PC-3 (cell line): ENCODE data around the gene PHF2. TPM values are rescaled to one million over a fixed set of nuclear protein-coding genes. Genes with fewer than 3 reads are reported as not detected.

Experiments
- ATAC-seq: fragments of 200-7000 bp; cut with Tn5 transposase; 2 replicates; pipeline ENCODE4 v1.9.1; 2020; ENCODE audit warnings: mild to moderate bottlenecking, moderate library complexity
- BruUV-seq: library from RNA; stranded (reverse); fragments of 400-500 nt; replicated peaks from 2 replicates; lab custom pipeline; 2021; lab: Mats Ljungman, UMichigan
- CTCF ChIA-PET: fragments of 300-600 bp; sonication (Branson Sonifier 250); formaldehyde crosslinking; loops from one replicate; lab custom pipeline; 2022; ENCODE audit warnings: antibody characterized with exemption; lab: Charles Lee
- POLR2A ChIA-PET: fragments of 300-600 bp; sonication (Branson Sonifier 250); formaldehyde crosslinking; loops from one replicate; lab custom pipeline; 2022; ENCODE audit warnings: antibody characterized with exemption; ENCODE audit not compliant: unreplicated experiment; lab: Charles Lee
- DNase-seq: peaks from one replicate; pipeline ENCODE4 v3.0.0-alpha.2; 2015
- H2AFZ ChIP-seq: fragments of 300-600 bp; sonication (generic); 2 replicates; pipeline ENCODE4 v1.6.0; 2016; ENCODE audit warnings: antibody characterized with exemption, low read length
- H3F3A ChIP-seq: fragments of 300-600 bp; sonication (generic); one replicate; pipeline ENCODE4 v1.6.0; 2017; ENCODE audit warnings: antibody characterized with exemption, low read length, control low read depth, mild to moderate bottlenecking; ENCODE audit not compliant: unreplicated experiment
- H3K27ac ChIP-seq: fragments of 300-600 bp; sonication (generic); 2 replicates; pipeline ENCODE4 v1.5.1; 2016; ENCODE audit warnings: mild to moderate bottlenecking, low read length
- H3K27me3 ChIP-seq: fragments of 300-600 bp; sonication (generic); 2 replicates; pipeline ENCODE4 v1.6.1; 2016; ENCODE audit warnings: low read length, mixed read lengths
- H3K36me3 ChIP-seq: fragments of 300-600 bp; sonication (generic); 2 replicates; pipeline ENCODE4 v1.6.1; 2016; ENCODE audit warnings: low read depth, mixed run types, low read length, mixed read lengths
- H3K4me1 ChIP-seq: fragments of 300-600 bp; sonication (generic); 2 replicates; pipeline ENCODE4 v1.5.1; 2016; ENCODE audit warnings: low read length; ENCODE audit not compliant: insufficient read depth
- H3K4me2 ChIP-seq: fragments of 300-600 bp; sonication (generic); 2 replicates; pipeline ENCODE4 v1.6.0; 2016; ENCODE audit warnings: low read length
- H3K4me3 ChIP-seq: fragments of 300-600 bp; sonication (generic); 2 replicates; pipeline ENCODE4 v1.5.1; 2016; ENCODE audit warnings: mild to moderate bottlenecking, low read length, mixed read lengths
- H3K79me2 ChIP-seq: fragments of 300-600 bp; sonication (generic); 2 replicates; pipeline ENCODE4 v1.6.1; 2017; ENCODE audit warnings: low read length, mixed read lengths
- H3K9ac ChIP-seq: fragments of 300-600 bp; sonication (generic); 2 replicates; pipeline ENCODE4 v1.6.0; 2016; ENCODE audit warnings: mild to moderate bottlenecking, low read length
- H3K9me2 ChIP-seq: fragments of 300-600 bp; sonication (generic); replicated peaks from 2 replicates; pipeline ENCODE4 v1.6.1; 2016; ENCODE audit warnings: mixed run types, low read length, mixed read lengths
- H3K9me3 ChIP-seq: fragments of 300-600 bp; sonication (generic); 2 replicates; pipeline ENCODE4 v1.6.1; 2016; ENCODE audit warnings: low read length, mixed read lengths
- H4K20me1 ChIP-seq: fragments of 300-600 bp; sonication (generic); 2 replicates; pipeline ENCODE4 v1.6.1; 2016; ENCODE audit warnings: low read length, mixed read lengths
- EZH2 ChIP-seq: fragments of 300-600 bp; sonication (generic); IDR thresholded peaks from one replicate; pipeline ENCODE4 v1.6.1; 2017; ENCODE audit warnings: antibody characterized with exemption, mild to moderate bottlenecking, low read length; ENCODE audit not compliant: unreplicated experiment
- EZH2phosphoT487 ChIP-seq: fragments of 300-600 bp; sonication (generic); IDR thresholded peaks from 2 replicates; pipeline ENCODE4 v1.6.1; 2018; ENCODE audit warnings: mild to moderate bottlenecking, antibody characterized with exemption, low read length, borderline replicate concordance
- intact Hi-C: fragments of 100-400 bp; cut with micrococcal nuclease; formaldehyde crosslinking; loops from 2 replicates; pipeline ENCODE4 v1.9.0; 2023
- total RNA-seq: library from RNA; depleted of rRNA; stranded (reverse); fragments of >200 nt; gene quantifications from 2 replicates; pipeline ENCODE4 v1.2.3, GENCODE V29; 2014
- TF ChIP-seq, protein P1 (sequence below): fragments of 300-600 bp; sonication (generic); conservative IDR thresholded peaks from 2 replicates; pipeline ENCODE4 v1.5.1; 2017; ENCODE audit warnings: antibody characterized with exemption, low read depth, mild to moderate bottlenecking, low read length

PHF2 gene
- total RNA-seq, 1 experiment from 2014 or later, result 10.6 TPM

DNA sequence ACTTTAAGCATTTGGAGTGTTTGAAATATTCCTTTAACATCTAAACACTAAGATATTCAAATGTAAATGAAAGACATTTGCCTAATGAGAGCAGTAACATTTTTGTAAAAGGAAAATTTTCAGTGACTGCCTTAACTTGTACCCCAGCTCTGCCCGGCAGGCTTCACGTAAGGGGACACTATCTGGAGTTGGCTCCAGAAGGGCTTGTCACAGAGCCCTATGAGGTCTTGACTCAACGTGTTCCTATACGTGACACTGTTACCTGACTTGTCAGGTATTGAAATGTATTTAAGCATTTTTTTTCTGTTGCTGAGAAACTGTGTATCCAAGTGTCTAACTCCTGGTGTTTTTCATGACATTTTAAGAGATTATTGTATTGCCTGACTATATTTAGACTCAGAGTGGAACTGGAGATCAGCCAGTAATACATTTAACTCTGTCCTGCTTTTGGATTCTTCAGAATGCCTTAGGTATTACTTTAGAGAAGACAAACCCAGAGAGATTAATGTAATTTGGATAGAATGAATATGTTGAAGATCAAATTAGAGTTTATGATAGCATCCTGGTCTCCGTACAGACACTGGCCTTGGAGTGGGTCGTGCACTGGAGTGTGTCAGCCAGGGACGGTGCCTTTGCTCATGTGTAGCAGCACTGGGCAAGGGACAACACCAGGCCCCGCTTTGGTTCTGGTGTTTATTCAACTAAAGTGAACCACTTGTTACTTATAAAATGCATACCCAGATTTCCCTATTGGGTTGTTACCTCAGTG, 34.6 kb upstream of the PHF2 start:
- H3K9ac ChIP-seq, result no peak overlapping the region

DNA sequence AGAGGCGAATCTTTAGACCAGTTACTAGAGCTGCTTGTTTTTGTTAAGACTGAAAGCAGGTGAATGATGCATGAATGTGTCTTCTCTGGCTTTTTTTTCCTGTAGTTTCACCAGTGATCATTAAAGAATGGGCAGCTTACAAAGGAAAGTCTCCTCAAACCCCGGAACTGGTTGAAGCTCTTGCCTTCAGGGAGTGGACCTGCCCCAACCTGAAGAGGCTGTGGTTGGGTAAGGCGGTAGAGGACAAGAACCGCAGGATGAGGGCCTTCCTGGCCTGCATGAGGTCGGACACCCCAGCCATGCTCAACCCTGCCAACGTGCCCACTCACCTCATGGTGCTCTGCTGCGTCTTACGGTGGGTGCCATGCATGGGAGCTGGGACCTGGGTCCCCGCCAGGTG, 33.3 kb upstream of the PHF2 start:
- H3K4me2 ChIP-seq, result no peak overlapping the region
- H2AFZ ChIP-seq, result no peak overlapping the region
- no peaks in the 10 kb centered on the region for H3K9me2 ChIP-seq
- no peaks in the 10 kb centered on the region for H3F3A ChIP-seq
- H3K79me2 ChIP-seq, result no peaks in the 10 kb centered on the region
- CTCF ChIA-PET, result no interaction called here
- TF ChIP-seq EZH2 (no peak), EZH2phosphoT487 (no peak)
- TF ChIP-seq, protein P1, sequence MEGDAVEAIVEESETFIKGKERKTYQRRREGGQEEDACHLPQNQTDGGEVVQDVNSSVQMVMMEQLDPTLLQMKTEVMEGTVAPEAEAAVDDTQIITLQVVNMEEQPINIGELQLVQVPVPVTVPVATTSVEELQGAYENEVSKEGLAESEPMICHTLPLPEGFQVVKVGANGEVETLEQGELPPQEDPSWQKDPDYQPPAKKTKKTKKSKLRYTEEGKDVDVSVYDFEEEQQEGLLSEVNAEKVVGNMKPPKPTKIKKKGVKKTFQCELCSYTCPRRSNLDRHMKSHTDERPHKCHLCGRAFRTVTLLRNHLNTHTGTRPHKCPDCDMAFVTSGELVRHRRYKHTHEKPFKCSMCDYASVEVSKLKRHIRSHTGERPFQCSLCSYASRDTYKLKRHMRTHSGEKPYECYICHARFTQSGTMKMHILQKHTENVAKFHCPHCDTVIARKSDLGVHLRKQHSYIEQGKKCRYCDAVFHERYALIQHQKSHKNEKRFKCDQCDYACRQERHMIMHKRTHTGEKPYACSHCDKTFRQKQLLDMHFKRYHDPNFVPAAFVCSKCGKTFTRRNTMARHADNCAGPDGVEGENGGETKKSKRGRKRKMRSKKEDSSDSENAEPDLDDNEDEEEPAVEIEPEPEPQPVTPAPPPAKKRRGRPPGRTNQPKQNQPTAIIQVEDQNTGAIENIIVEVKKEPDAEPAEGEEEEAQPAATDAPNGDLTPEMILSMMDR, result no peak
- BruUV-seq, result no TSS peak
- H4K20me1 ChIP-seq, result no peaks in the 10 kb centered on the region
- ATAC-seq (no peak), DNase-seq (no peak)
- H3K36me3 ChIP-seq, result peaks cover 6% of the 10 kb centered on the region; the same call in 1 of the 2 replicates
- no peaks in the 10 kb centered on the region for H3K4me1 ChIP-seq
- H3K9me3 ChIP-seq, result no peaks in the 10 kb centered on the region
- POLR2A ChIA-PET, result no interaction called here
- intact Hi-C loops, result no loop called here
- no peak overlapping the region for H3K9ac ChIP-seq
- H3K4me3 ChIP-seq, result no peak overlapping the region
- H3K27ac ChIP-seq, result no peak overlapping the region
- H3K27me3 ChIP-seq, result no peaks in the 10 kb centered on the region

More for the DNA sequence above, 34.6 kb upstream of the PHF2 start:
- no peaks in the 10 kb centered on the region for H3F3A ChIP-seq
- no TSS peak for BruUV-seq
- no peaks in the 10 kb centered on the region for H3K9me2 ChIP-seq
- H3K36me3 ChIP-seq, result peaks cover 6% of the 10 kb centered on the region; the same call in 1 of the 2 replicates
- H3K9me3 ChIP-seq, result no peaks in the 10 kb centered on the region
- DNase-seq (no peak), ATAC-seq (no peak)
- H3K4me3 ChIP-seq, result no peak overlapping the region
- H3K4me1 ChIP-seq, result no peaks in the 10 kb centered on the region
- no peak overlapping the region for H3K4me2 ChIP-seq
- H2AFZ ChIP-seq, result no peak overlapping the region
- ChIA-PET POLR2A (no interaction called here), CTCF (no interaction called here)
- H3K79me2 ChIP-seq, result no peaks in the 10 kb centered on the region
- no peaks in the 10 kb centered on the region for H4K20me1 ChIP-seq
- no peaks in the 10 kb centered on the region for H3K27me3 ChIP-seq
- intact Hi-C loops, result no loop called here
- TF ChIP-seq, protein P1, result no peak
- TF ChIP-seq EZH2phosphoT487 (no peak), EZH2 (no peak)
- no peak overlapping the region for H3K27ac ChIP-seq

DNA sequence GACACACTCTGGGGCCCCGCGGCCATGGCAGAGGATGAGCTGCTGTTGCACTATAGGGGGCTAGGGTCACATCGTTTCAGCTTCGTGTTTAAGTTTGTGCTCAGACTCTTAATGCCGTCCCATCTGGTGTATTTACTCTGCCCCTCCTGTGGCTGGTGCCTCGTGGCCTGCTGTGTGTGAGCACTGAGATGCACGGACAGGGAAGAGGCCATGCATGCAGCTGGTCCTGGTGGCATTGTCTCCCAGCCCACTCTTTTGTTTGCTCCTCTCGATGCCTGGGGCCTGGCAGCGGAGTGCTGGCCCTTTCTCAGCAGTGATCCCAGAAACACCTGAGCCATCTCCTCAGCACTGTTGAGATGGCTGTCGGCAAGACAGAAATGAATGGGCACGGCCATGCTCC, 30.0 kb upstream of the PHF2 start:
- H2AFZ ChIP-seq, result no peak overlapping the region
- POLR2A ChIA-PET, result no interaction called here
- H3K4me2 ChIP-seq, result no peak overlapping the region
- no TSS peak for BruUV-seq
- ATAC-seq (no peak), DNase-seq (no peak)
- no peak overlapping the region for H3K4me3 ChIP-seq
- peaks cover 3% of the 10 kb centered on the region; the same call in 1 of the 2 replicates for H3K36me3 ChIP-seq
- no peaks in the 10 kb centered on the region for H3K79me2 ChIP-seq
- no peaks in the 10 kb centered on the region for H3F3A ChIP-seq
- no peak for TF ChIP-seq EZH2
- TF ChIP-seq, protein P1, result no peak
- TF ChIP-seq EZH2phosphoT487, result no peak
- H3K27me3 ChIP-seq, result no peaks in the 10 kb centered on the region
- CTCF ChIA-PET, result no interaction called here
- H4K20me1 ChIP-seq, result no peaks in the 10 kb centered on the region
- H3K9ac ChIP-seq, result no peak overlapping the region
- intact Hi-C loops, result no loop called here
- H3K9me3 ChIP-seq, result no peaks in the 10 kb centered on the region
- H3K27ac ChIP-seq, result no peak overlapping the region
- no peaks in the 10 kb centered on the region for H3K9me2 ChIP-seq
- H3K4me1 ChIP-seq, result no peaks in the 10 kb centered on the region
